HEK293 (cell line): ENCODE results near the gene AKAP11.

Experiments
- BCL11B ChIP-seq: fragments of 450-650 bp; formaldehyde crosslinking; IDR thresholded peaks from 2 replicates; pipeline ENCODE4 v1.5.1; 2016; ENCODE audit warnings: low read depth, missing biosample characterization, missing genetic modification characterization
- GLIS1 ChIP-seq: fragments of 450-650 bp; formaldehyde crosslinking; IDR thresholded peaks from 2 replicates; pipeline ENCODE4 v1.5.1; 2016; ENCODE audit warnings: missing biosample characterization, missing genetic modification characterization
- HOXC10 ChIP-seq: sonication (generic); formaldehyde crosslinking; IDR thresholded peaks from 2 replicates; pipeline ENCODE4 v1.8.1; 2023; ENCODE audit warnings: mild to moderate bottlenecking, missing genetic modification reagents
- KLF10 ChIP-seq: fragments of 450-650 bp; IDR thresholded peaks from 2 replicates; pipeline ENCODE4 v1.5.1; 2018; ENCODE audit warnings: missing biosample characterization, mild to moderate bottlenecking, missing genetic modification characterization
- OVOL3 ChIP-seq: fragments of 450-650 bp; formaldehyde crosslinking; IDR thresholded peaks from 2 replicates; pipeline ENCODE4 v1.5.1; 2016; ENCODE audit warnings: missing biosample characterization, missing genetic modification characterization
- PRDM4 ChIP-seq: fragments of 450-650 bp; formaldehyde crosslinking; IDR thresholded peaks from 2 replicates; pipeline ENCODE4 v1.5.1; 2017; ENCODE audit warnings: missing biosample characterization, missing genetic modification characterization
- REPIN1 ChIP-seq: fragments of 450-650 bp; formaldehyde crosslinking; IDR thresholded peaks from 2 replicates; pipeline ENCODE4 v1.5.1; 2017; ENCODE audit warnings: missing biosample characterization, missing genetic modification characterization, low read depth
- REST ChIP-seq: fragments of 450-650 bp; formaldehyde crosslinking; IDR thresholded peaks from 2 replicates; pipeline ENCODE4 v1.5.1; 2016; ENCODE audit warnings: missing biosample characterization, missing genetic modification characterization
- SP7 ChIP-seq: fragments of 450-650 bp; formaldehyde crosslinking; IDR thresholded peaks from 2 replicates; pipeline ENCODE4 v1.5.1; 2016; ENCODE audit warnings: missing biosample characterization, missing genetic modification characterization
- TSHZ1 ChIP-seq: fragments of 450-650 bp; formaldehyde crosslinking; IDR thresholded peaks from 2 replicates; pipeline ENCODE4 v1.5.1; 2016; ENCODE audit warnings: missing biosample characterization, missing genetic modification characterization, borderline replicate concordance
- ZBTB1 ChIP-seq: fragments of 450-650 bp; formaldehyde crosslinking; IDR thresholded peaks from 2 replicates; pipeline ENCODE4 v1.5.1; 2016; ENCODE audit warnings: missing biosample characterization, missing genetic modification characterization
- ZIC2 ChIP-seq: fragments of 450-650 bp; formaldehyde crosslinking; IDR thresholded peaks from 2 replicates; pipeline ENCODE4 v1.5.1; 2016; ENCODE audit warnings: missing biosample characterization, missing genetic modification characterization
- ZNF138 ChIP-seq: fragments of 450-650 bp; formaldehyde crosslinking; IDR thresholded peaks from 2 replicates; pipeline ENCODE4 v1.5.1; 2016; ENCODE audit warnings: missing biosample characterization, missing genetic modification characterization, borderline replicate concordance
- ZNF148 ChIP-seq: fragments of 450-650 bp; formaldehyde crosslinking; IDR thresholded peaks from 2 replicates; pipeline ENCODE4 v1.5.0; 2017; ENCODE audit warnings: missing biosample characterization, missing genetic modification characterization, borderline replicate concordance
- ZNF24 ChIP-seq: fragments of 450-650 bp; formaldehyde crosslinking; IDR thresholded peaks from 2 replicates; pipeline ENCODE4 v1.5.1; 2016; ENCODE audit warnings: missing biosample characterization, missing genetic modification characterization
- ZNF26 ChIP-seq: fragments of 450-650 bp; formaldehyde crosslinking; IDR thresholded peaks from 2 replicates; pipeline ENCODE4 v1.5.1; 2016; ENCODE audit warnings: missing biosample characterization, missing genetic modification characterization
- ZNF426 ChIP-seq: fragments of 450-650 bp; formaldehyde crosslinking; IDR thresholded peaks from 2 replicates; pipeline ENCODE4 v1.5.1; 2017; ENCODE audit warnings: missing biosample characterization, missing genetic modification characterization, mild to moderate bottlenecking, inconsistent platforms, moderate library complexity
- ZNF433 ChIP-seq: fragments of 450-650 bp; formaldehyde crosslinking; IDR thresholded peaks from 2 replicates; pipeline ENCODE4 v1.5.1; 2016; ENCODE audit warnings: missing biosample characterization, missing genetic modification characterization, low read depth
- ZNF488 ChIP-seq: fragments of 450-650 bp; formaldehyde crosslinking; IDR thresholded peaks from 2 replicates; pipeline ENCODE4 v1.5.1; 2016; ENCODE audit warnings: missing biosample characterization, missing genetic modification characterization
- ZNF544 ChIP-seq: fragments of 450-650 bp; formaldehyde crosslinking; IDR thresholded peaks from 2 replicates; pipeline ENCODE4 v1.5.0; 2017; ENCODE audit warnings: missing biosample characterization, missing genetic modification characterization
- ZNF600 ChIP-seq: fragments of 450-650 bp; formaldehyde crosslinking; IDR thresholded peaks from 2 replicates; pipeline ENCODE4 v1.5.1; 2016; ENCODE audit warnings: missing biosample characterization, missing genetic modification characterization
- ZNF623 ChIP-seq: fragments of 450-650 bp; formaldehyde crosslinking; IDR thresholded peaks from 2 replicates; pipeline ENCODE4 v1.5.1; 2016; ENCODE audit warnings: missing biosample characterization, missing genetic modification characterization
- ZNF654 ChIP-seq: fragments of 450-650 bp; formaldehyde crosslinking; IDR thresholded peaks from 2 replicates; pipeline ENCODE4 v1.5.1; 2016; ENCODE audit warnings: low read depth, missing biosample characterization, missing genetic modification characterization
- ZNF76 ChIP-seq: fragments of 450-650 bp; formaldehyde crosslinking; IDR thresholded peaks from 2 replicates; pipeline ENCODE4; 2016; ENCODE audit warnings: low read depth, missing biosample characterization, missing genetic modification characterization, borderline replicate concordance
- ZNF843 ChIP-seq: fragments of 450-650 bp; formaldehyde crosslinking; IDR thresholded peaks from 2 replicates; pipeline ENCODE4 v1.5.1; 2016; ENCODE audit warnings: missing biosample characterization, missing genetic modification characterization
- ZSCAN23 ChIP-seq: fragments of 450-650 bp; formaldehyde crosslinking; IDR thresholded peaks from 2 replicates; pipeline ENCODE4 v1.5.1; 2016; ENCODE audit warnings: missing biosample characterization, missing genetic modification characterization

The AKAP11 gene

GRCh38 chr13:42272115-42272803 lies at the start of gene AKAP11 (continued):
- no peak for TF ChIP-seq REPIN1 (tag by site-specific recombination)
- peak; percentile 31; the same call in 1 of the 2 replicates for TF ChIP-seq REST (tag by site-specific recombination)
- peak; percentile 92 for TF ChIP-seq GLIS1
- TF ChIP-seq ZNF76 (tag by site-specific recombination), result peak; percentile 49; the same call in 1 of the 2 replicates
- TF ChIP-seq ZNF843 (tag by site-specific recombination), result no peak
- TF ChIP-seq ZNF544 (tag by site-specific recombination), result no peak
- TF ChIP-seq ZNF433 (tag by site-specific recombination), result no peak
- no peak for TF ChIP-seq ZNF426
- no peak for TF ChIP-seq ZSCAN23 (tag by site-specific recombination)
- TF ChIP-seq HOXC10 (CRISPR knock-in tag), result no peak
- peak; percentile 73; the same call in 1 of the 2 replicates for TF ChIP-seq ZIC2 (tag by site-specific recombination)
- peak; percentile 49; the same call in 1 of the 2 replicates for TF ChIP-seq ZNF24 (tag by site-specific recombination)
- no peak for TF ChIP-seq BCL11B
- no peak; the same call in 1 of the 2 replicates for TF ChIP-seq SP7
- TF ChIP-seq KLF10 (tag by site-specific recombination), result no peak
- no peak for TF ChIP-seq ZNF488
- no peak for TF ChIP-seq OVOL3 (tag by site-specific recombination)
- peak; percentile 99 for TF ChIP-seq ZNF600 (tag by site-specific recombination)
- no peak for TF ChIP-seq ZNF138 (tag by site-specific recombination)
- no peak for TF ChIP-seq ZNF148
- TF ChIP-seq ZBTB1 (tag by site-specific recombination), result no peak
- no peak for TF ChIP-seq ZNF623 (tag by site-specific recombination)
- no peak for TF ChIP-seq PRDM4 (tag by site-specific recombination)
- no peak for TF ChIP-seq TSHZ1 (tag by site-specific recombination)
- TF ChIP-seq ZNF654, result no peak
- TF ChIP-seq ZNF26 (tag by site-specific recombination), result no peak
